Mammary epithelial cell (primary cell): Measurements from ENCODE around the gene RGS8.

Experiments used
- EZH2 ChIP-seq: IDR thresholded peaks from 2 replicates; pipeline ENCODE4 v1.6.1; 2012; ENCODE audit warnings: low read length, inconsistent platforms, borderline replicate concordance
- TF ChIP-seq, protein P1 (sequence below), 2 donors: IDR thresholded peaks in 1 of 2; conservative IDR thresholded peaks in 1 of 2; 2 replicates each; pipeline ENCODE4 v1.5.1; 2011 to 2012; ENCODE audit warnings: inconsistent platforms in 2 of 2, low read length in 2 of 2, mild to moderate bottlenecking in 2 of 2, control low read depth in 1 of 2, low read depth in 1 of 2; ENCODE audit not compliant: insufficient read depth in 1 of 2; ENCODE audit errors: extremely low read depth in 1 of 2

DNA sequence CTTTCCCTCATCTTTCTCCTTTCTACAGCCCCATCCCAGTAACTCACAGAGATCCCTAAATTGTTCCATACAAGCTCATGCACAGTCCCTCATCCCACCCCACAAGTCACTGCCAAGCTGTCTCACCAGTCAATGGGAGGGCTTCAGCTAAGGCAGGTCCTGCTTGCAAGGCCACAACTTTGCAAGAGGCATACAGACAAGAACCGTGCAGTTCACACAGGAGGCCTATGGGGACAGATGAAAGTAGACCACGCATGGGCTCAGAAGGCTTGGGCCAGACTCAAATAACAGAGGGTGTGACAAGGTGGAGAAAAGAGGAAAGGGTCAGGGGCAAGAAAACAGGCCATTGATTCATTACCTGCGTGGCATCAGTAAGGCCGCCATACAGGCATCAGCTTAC lies 15.1 kb downstream of the RGS8 start:
- TF ChIP-seq, protein P1, sequence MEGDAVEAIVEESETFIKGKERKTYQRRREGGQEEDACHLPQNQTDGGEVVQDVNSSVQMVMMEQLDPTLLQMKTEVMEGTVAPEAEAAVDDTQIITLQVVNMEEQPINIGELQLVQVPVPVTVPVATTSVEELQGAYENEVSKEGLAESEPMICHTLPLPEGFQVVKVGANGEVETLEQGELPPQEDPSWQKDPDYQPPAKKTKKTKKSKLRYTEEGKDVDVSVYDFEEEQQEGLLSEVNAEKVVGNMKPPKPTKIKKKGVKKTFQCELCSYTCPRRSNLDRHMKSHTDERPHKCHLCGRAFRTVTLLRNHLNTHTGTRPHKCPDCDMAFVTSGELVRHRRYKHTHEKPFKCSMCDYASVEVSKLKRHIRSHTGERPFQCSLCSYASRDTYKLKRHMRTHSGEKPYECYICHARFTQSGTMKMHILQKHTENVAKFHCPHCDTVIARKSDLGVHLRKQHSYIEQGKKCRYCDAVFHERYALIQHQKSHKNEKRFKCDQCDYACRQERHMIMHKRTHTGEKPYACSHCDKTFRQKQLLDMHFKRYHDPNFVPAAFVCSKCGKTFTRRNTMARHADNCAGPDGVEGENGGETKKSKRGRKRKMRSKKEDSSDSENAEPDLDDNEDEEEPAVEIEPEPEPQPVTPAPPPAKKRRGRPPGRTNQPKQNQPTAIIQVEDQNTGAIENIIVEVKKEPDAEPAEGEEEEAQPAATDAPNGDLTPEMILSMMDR (conservative IDR thresholded peaks at IDR 0.05 in 1 of 2, IDR thresholded peaks at IDR 0.05 in 1 of 2; ENCODE audit: extremely low read depth in 1 of 2, insufficient read depth in 1 of 2, low read depth in 1 of 2, low read length in 2 of 2), result no peak
- no peak for TF ChIP-seq EZH2
